SK-N-SH treated with all-trans-retinoic acid at 6 μM for 48 hours (cell line): ENCODE results near the gene FSD1L.

Source experiments
- ATAC-seq: fragments of 200-7000 bp; cut with Tn5 transposase; 3 replicates; pipeline ENCODE4 v1.9.1; 2020; ENCODE audit warnings: mild to moderate bottlenecking, moderate library complexity
- BACH2 ChIP-seq: fragments of 250-450 bp; sonication (Bioruptor Pico); IDR thresholded peaks from 2 replicates; pipeline ENCODE4 v1.9.0; 2021; ENCODE audit warnings: mild to moderate bottlenecking, borderline replicate concordance
- CREB5 ChIP-seq: fragments of 250-450 bp; sonication (Bioruptor Pico); IDR thresholded peaks from 2 replicates; pipeline ENCODE4 v1.5.1; 2020; ENCODE audit warnings: low read depth, mild to moderate bottlenecking, moderate library complexity
- CSDC2 ChIP-seq: fragments of 250-450 bp; sonication (Bioruptor Pico); IDR thresholded peaks from 2 replicates; pipeline ENCODE4 v1.5.0; 2020; ENCODE audit warnings: mild to moderate bottlenecking, moderate library complexity
- CSRNP3 ChIP-seq: fragments of 250-450 bp; sonication (Bioruptor Pico); IDR thresholded peaks from 2 replicates; pipeline ENCODE4 v1.5.1; 2021; ENCODE audit warnings: mild to moderate bottlenecking, moderate library complexity
- ESRRG ChIP-seq: fragments of 250-450 bp; sonication (Bioruptor Pico); IDR thresholded peaks from 2 replicates; pipeline ENCODE4 v1.6.1; 2021; ENCODE audit warnings: mild to moderate bottlenecking
- GLIS3 ChIP-seq: fragments of 250-450 bp; sonication (Bioruptor Pico); IDR thresholded peaks from 2 replicates; pipeline ENCODE4 v1.5.0; 2020; ENCODE audit warnings: mild to moderate bottlenecking, moderate library complexity
- ISL1 ChIP-seq: fragments of 250-450 bp; sonication (Bioruptor Pico); IDR thresholded peaks from 2 replicates; pipeline ENCODE4 v2.1.2; 2022; ENCODE audit warnings: mild to moderate bottlenecking, moderate library complexity
- OSR1 ChIP-seq: fragments of 250-450 bp; sonication (Bioruptor Pico); IDR thresholded peaks from 2 replicates; pipeline ENCODE4 v1.8.0; 2022; ENCODE audit warnings: moderate library complexity, mild to moderate bottlenecking, inconsistent platforms
- PPARA ChIP-seq: fragments of 250-450 bp; sonication (Bioruptor Pico); IDR thresholded peaks from 2 replicates; pipeline ENCODE4 v1.5.0; 2020; ENCODE audit warnings: mild to moderate bottlenecking, borderline replicate concordance
- RARB ChIP-seq: fragments of 250-450 bp; sonication (Bioruptor Pico); IDR thresholded peaks from 2 replicates; pipeline ENCODE4 v1.8.0; 2021; ENCODE audit warnings: mild to moderate bottlenecking, moderate library complexity
- SNAI2 ChIP-seq: fragments of 250-450 bp; sonication (Bioruptor Pico); IDR thresholded peaks from 2 replicates; pipeline ENCODE4 v1.5.0; 2020; ENCODE audit warnings: mild to moderate bottlenecking, moderate library complexity
- TOX ChIP-seq: fragments of 250-450 bp; sonication (Bioruptor Pico); IDR thresholded peaks from 2 replicates; pipeline ENCODE4 v1.8.0; 2021; ENCODE audit warnings: mild to moderate bottlenecking, moderate library complexity, borderline replicate concordance
- TSHZ2 ChIP-seq: fragments of 250-450 bp; sonication (Bioruptor Pico); IDR thresholded peaks from 2 replicates; pipeline ENCODE4 v1.5.0; 2020; ENCODE audit warnings: mild to moderate bottlenecking, moderate library complexity
- ZC3H10 ChIP-seq: fragments of 250-450 bp; sonication (Bioruptor Pico); IDR thresholded peaks from 2 replicates; pipeline ENCODE4 v1.5.1; 2021; ENCODE audit warnings: mild to moderate bottlenecking, moderate library complexity
- ZFP3 ChIP-seq: fragments of 250-450 bp; sonication (Bioruptor Pico); IDR thresholded peaks from 2 replicates; pipeline ENCODE4 v1.5.0; 2020; ENCODE audit warnings: mild to moderate bottlenecking, moderate library complexity
- ZFP30 ChIP-seq: fragments of 450-650 bp; formaldehyde crosslinking; IDR thresholded peaks from 2 replicates; pipeline ENCODE4 v1.5.0; 2022; ENCODE audit warnings: mild to moderate bottlenecking, moderate library complexity
- ZNF565 ChIP-seq: fragments of 450-650 bp; formaldehyde crosslinking; conservative IDR thresholded peaks from 2 replicates; pipeline ENCODE4 v1.5.0; 2020; ENCODE audit warnings: low read depth, mild to moderate bottlenecking, moderate library complexity
- ZNF70 ChIP-seq: fragments of 450-650 bp; formaldehyde crosslinking; IDR thresholded peaks from 2 replicates; pipeline ENCODE4 v1.5.0; 2020; ENCODE audit warnings: mild to moderate bottlenecking, moderate library complexity
- ZNF8 ChIP-seq: fragments of 450-650 bp; formaldehyde crosslinking; IDR thresholded peaks from 2 replicates; pipeline ENCODE4 v1.5.0; 2020; ENCODE audit warnings: mild to moderate bottlenecking, moderate library complexity
- TF ChIP-seq, protein P1 (sequence below): fragments of 250-450 bp; sonication (Bioruptor Pico); IDR thresholded peaks from 2 replicates; pipeline ENCODE4 v1.8.0; 2021; ENCODE audit warnings: low read depth, mild to moderate bottlenecking, moderate library complexity, borderline replicate concordance

FSD1L gene

DNA sequence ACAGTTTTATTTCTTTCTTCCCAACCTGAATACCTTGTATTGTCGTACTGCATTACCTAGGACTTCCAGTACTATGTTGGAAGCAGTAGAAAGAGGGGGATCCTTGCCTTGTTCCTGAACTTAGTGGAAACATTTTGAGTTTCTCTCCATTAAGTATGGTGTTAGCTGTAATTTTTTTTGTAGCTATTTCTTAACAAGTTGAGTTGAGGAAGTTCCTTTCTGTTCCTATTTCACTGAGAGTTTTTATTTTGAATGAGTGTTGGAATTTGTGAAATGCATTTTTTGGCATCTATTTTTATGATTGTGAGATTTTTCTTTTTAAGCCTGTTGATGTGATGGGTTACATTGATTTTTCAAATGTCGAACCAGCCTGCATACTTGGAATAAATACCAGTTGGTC is 49.0 kb downstream of the FSD1L start (continued):
- no peak for TF ChIP-seq CSRNP3 (CRISPR knock-in tag)

- TF ChIP-seq ZFP3 (CRISPR knock-in tag) (no peak), GLIS3 (CRISPR knock-in tag) (no peak), ZNF70 (no peak), OSR1 (no peak), ZNF8 (no peak), ZNF565 (CRISPR knock-in tag) (no peak), TSHZ2 (CRISPR knock-in tag) (no peak), RARB (CRISPR knock-in tag) (no peak), BACH2 (no peak), ESRRG (CRISPR knock-in tag) (no peak), ZC3H10 (no peak), PPARA (CRISPR knock-in tag) (no peak), TOX (CRISPR knock-in tag) (no peak), ZFP30 (CRISPR knock-in tag) (no peak), SNAI2 (CRISPR knock-in tag) (no peak)
- TF ChIP-seq, protein P1, sequence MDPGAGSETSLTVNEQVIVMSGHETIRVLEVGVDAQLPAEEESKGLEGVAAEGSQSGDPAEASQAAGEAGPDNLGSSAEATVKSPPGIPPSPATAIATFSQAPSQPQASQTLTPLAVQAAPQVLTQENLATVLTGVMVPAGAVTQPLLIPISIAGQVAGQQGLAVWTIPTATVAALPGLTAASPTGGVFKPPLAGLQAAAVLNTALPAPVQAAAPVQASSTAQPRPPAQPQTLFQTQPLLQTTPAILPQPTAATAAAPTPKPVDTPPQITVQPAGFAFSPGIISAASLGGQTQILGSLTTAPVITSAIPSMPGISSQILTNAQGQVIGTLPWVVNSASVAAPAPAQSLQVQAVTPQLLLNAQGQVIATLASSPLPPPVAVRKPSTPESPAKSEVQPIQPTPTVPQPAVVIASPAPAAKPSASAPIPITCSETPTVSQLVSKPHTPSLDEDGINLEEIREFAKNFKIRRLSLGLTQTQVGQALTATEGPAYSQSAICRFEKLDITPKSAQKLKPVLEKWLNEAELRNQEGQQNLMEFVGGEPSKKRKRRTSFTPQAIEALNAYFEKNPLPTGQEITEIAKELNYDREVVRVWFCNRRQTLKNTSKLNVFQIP (CRISPR knock-in tag) = no peak
- ATAC-seq = no peak
Measured at GRCh38 chr9:105497704-105498103, 49.9 kb downstream of the FSD1L start.

DNA sequence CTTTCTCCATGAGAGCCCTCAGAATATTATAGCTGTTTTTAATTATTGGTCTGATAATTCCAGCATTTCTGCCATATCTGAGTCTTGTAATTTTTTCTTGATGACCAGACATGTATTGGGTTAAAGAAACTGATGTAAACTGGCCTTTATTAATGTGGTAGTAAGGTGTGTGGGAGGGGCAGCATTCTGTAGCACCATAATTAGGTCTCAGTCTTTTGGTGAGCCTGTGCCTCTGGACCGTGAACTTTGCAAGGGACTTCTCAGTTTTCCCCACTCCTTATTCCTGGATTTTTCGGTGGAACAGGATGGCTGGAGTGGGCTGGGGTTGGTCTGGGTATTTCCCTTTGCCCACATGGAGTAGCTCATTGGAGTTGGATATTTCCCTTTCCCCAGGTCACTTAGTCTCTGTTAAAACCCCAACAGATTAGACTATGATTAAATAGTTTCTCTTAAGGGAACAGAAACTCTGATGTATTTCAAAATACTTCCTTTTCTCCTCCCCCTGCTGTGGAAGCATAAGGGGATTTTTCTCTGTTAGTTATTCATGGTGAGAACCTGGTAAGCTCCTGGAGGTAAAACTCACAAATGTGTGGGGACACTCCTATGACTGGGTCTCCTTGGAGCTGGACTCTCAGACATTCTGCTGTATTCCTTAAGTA is 52.4 kb downstream of the FSD1L start:
- no peak for ATAC-seq

More for the DNA sequence above, 52.4 kb downstream of the FSD1L start:
- TF ChIP-seq ZNF565 (CRISPR knock-in tag) (no peak), OSR1 (no peak), ZNF70 (no peak), CSDC2 (CRISPR knock-in tag) (no peak), SNAI2 (CRISPR knock-in tag) (no peak), BACH2 (no peak), CSRNP3 (CRISPR knock-in tag) (no peak), ISL1 (no peak), TSHZ2 (CRISPR knock-in tag) (no peak), ZFP3 (CRISPR knock-in tag) (no peak), CREB5 (CRISPR knock-in tag) (no peak), RARB (CRISPR knock-in tag) (no peak)
